Measurements from ENCODE around the gene SYCP2L. TPM values are rescaled to one million over a fixed set of nuclear protein-coding genes. Genes with fewer than 3 reads are reported as not detected.
"Not testable (repeated sequence)": the region's sequence is repeated elsewhere in the genome, so short reads cannot be mapped to it uniquely, and the experiment has no call there.

The SYCP2L gene
- total and polyA plus RNA-seq, 2 donors (not counting 3 experiments of a cell fraction or from before 2014, with no cell fraction given) = not detected

DNA sequence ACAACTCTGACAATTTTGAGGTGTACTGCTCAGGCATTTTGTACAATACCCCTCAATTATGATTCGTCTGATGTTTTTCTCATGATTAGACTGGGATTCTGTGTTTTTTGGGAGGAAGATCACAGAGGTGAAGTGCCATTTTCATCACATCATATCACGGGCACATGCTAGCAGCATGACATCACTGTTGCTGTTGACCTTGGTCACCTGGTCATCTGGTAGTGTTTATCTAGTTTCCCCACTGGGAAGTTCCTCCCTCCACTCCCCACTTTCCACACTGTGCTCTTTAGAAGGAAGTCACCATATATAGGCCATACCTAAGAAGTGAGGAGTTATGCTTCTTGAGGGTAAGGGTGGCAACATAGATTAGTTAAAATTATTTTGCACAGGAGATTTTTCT lies 25.8 kb upstream of the SYCP2L start:
- Histone ChIP-seq H3K36me3 (ENCODE audit: control insufficient read depth in 2 of 2, extremely low read depth in 1 of 2, insufficient read depth in 2 of 2, low read length in 2 of 2) (no peaks in the 10 kb centered on the region), H3K4me1 (ENCODE audit: control insufficient read depth, extremely low read depth, insufficient read depth, low read length) (no peaks in the 10 kb centered on the region), H3K4me2 (ENCODE audit: insufficient read depth, low read length) (no peak overlapping the region), H3K9me3 (replicated peaks; ENCODE audit: control insufficient read depth, insufficient read depth, low read length) (no peaks in the 10 kb centered on the region), H3K79me2 (ENCODE audit: control insufficient read depth, insufficient read depth, low read length) (no peaks in the 10 kb centered on the region), H2AFZ (ENCODE audit: low read depth, low read length) (no peak overlapping the region), H3K27me3 (ENCODE audit: control insufficient read depth in 2 of 2, insufficient read depth in 2 of 2, low read length in 2 of 2) (peaks cover 0 to 1% of the 10 kb centered on the region in 2 experiments), H4K20me1 (replicated peaks; ENCODE audit: control insufficient read depth, extremely low read depth, insufficient read depth, low read length) (no peaks in the 10 kb centered on the region), H3K27ac (ENCODE audit: insufficient read depth, low read depth, low read length) (no peak overlapping the region), H3K9me1 (replicated peaks; ENCODE audit: control insufficient read depth, extremely low read depth, insufficient read depth, low read length) (no peaks in the 10 kb centered on the region), H3K9ac (replicated peaks; ENCODE audit: extremely low read depth, insufficient read depth, low read length) (no peak overlapping the region), H3K4me3 (replicated peaks in 1 of 3; ENCODE audit: insufficient read depth in 1 of 3, low read depth in 1 of 3, low read length in 3 of 3) (no peak overlapping the region)
- no peak for FAIRE-seq
- DNase-seq (ENCODE audit: low read depth, low spot score) = no peak
- POLR2A ChIA-PET = no interaction called here
- intact Hi-C loops (cut with micrococcal nuclease) (no loop called here), dilution Hi-C loops (cut with MboI; ENCODE audit: extremely low pct_ligation_motif_present, low sequenced_read_pairs) (no loop called here)
- CTCF ChIA-PET = no interaction called here
- no peak for TF ChIP-seq EZH2 (IDR thresholded peaks at IDR 0.05; ENCODE audit: borderline replicate concordance, low read depth, low read length, severe bottlenecking)
- no peak for TF ChIP-seq GATA2 (IDR thresholded peaks at IDR 0.05; ENCODE audit: insufficient read depth, insufficient read length, low read depth, low read length)
- BruUV-seq (replicated peaks) = no TSS peak

DNA sequence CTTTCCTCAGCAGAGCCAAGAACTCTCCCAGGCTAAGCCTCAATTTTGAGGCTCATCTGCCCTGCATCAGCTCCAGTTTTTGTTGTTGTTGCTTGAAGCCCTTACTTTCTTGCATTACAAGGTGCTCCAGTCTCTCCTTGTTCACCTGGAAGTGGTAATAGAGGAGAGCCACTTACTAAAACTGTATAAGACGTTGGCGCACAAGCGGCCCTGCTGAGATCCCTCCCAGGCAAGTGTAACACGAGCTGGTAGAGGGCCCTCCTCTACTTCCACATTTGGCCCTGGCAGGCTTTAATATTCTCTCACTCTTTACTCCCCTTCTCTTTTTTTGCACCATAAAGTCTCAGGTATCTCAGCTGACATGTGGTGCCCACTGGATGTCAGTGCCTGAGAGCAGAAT lies 24.5 kb upstream of the SYCP2L start:
- FAIRE-seq = no peak
- H3K27me3 ChIP-seq (ENCODE audit: control insufficient read depth in 2 of 2, insufficient read depth in 2 of 2, low read length in 2 of 2) = peaks cover 0 to 1% of the 10 kb centered on the region in 2 experiments
- no TSS peak for BruUV-seq (replicated peaks)
- no peak overlapping the region for H3K9ac ChIP-seq (replicated peaks; ENCODE audit: extremely low read depth, insufficient read depth, low read length)
- H3K9me1 ChIP-seq (replicated peaks; ENCODE audit: control insufficient read depth, extremely low read depth, insufficient read depth, low read length) = no peaks in the 10 kb centered on the region
- intact Hi-C loops (cut with micrococcal nuclease) (no loop called here), dilution Hi-C loops (cut with MboI; ENCODE audit: extremely low pct_ligation_motif_present, low sequenced_read_pairs) (no loop called here)
- no peak overlapping the region for H3K4me3 ChIP-seq (replicated peaks in 1 of 3; ENCODE audit: insufficient read depth in 1 of 3, low read depth in 1 of 3, low read length in 3 of 3)
- ChIA-PET CTCF (no interaction called here), POLR2A (no interaction called here)
- H3K4me1 ChIP-seq (ENCODE audit: control insufficient read depth, extremely low read depth, insufficient read depth, low read length) = no peaks in the 10 kb centered on the region
- H2AFZ ChIP-seq (ENCODE audit: low read depth, low read length) = no peak overlapping the region
- no peaks in the 10 kb centered on the region for H3K36me3 ChIP-seq (ENCODE audit: control insufficient read depth in 2 of 2, extremely low read depth in 1 of 2, insufficient read depth in 2 of 2, low read length in 2 of 2)
- no peaks in the 10 kb centered on the region for H3K9me3 ChIP-seq (replicated peaks; ENCODE audit: control insufficient read depth, insufficient read depth, low read length)
- no peaks in the 10 kb centered on the region for H3K79me2 ChIP-seq (ENCODE audit: control insufficient read depth, insufficient read depth, low read length)
- no peaks in the 10 kb centered on the region for H4K20me1 ChIP-seq (replicated peaks; ENCODE audit: control insufficient read depth, extremely low read depth, insufficient read depth, low read length)
- DNase-seq (ENCODE audit: low read depth, low spot score) = no peak
- no peak overlapping the region for H3K27ac ChIP-seq (ENCODE audit: insufficient read depth, low read depth, low read length)
- TF ChIP-seq JUN (IDR thresholded peaks at IDR 0.05; ENCODE audit: borderline replicate concordance, insufficient read depth, insufficient read length, low read depth) = no peak
- no peak for TF ChIP-seq POLR2A (IDR thresholded peaks at IDR 0.05; ENCODE audit: low read depth, low read length)
- TF ChIP-seq POLR2AphosphoS5 (IDR thresholded peaks at IDR 0.05; ENCODE audit: insufficient read depth, low read depth, low read length) = no peak
- TF ChIP-seq, protein P1, sequence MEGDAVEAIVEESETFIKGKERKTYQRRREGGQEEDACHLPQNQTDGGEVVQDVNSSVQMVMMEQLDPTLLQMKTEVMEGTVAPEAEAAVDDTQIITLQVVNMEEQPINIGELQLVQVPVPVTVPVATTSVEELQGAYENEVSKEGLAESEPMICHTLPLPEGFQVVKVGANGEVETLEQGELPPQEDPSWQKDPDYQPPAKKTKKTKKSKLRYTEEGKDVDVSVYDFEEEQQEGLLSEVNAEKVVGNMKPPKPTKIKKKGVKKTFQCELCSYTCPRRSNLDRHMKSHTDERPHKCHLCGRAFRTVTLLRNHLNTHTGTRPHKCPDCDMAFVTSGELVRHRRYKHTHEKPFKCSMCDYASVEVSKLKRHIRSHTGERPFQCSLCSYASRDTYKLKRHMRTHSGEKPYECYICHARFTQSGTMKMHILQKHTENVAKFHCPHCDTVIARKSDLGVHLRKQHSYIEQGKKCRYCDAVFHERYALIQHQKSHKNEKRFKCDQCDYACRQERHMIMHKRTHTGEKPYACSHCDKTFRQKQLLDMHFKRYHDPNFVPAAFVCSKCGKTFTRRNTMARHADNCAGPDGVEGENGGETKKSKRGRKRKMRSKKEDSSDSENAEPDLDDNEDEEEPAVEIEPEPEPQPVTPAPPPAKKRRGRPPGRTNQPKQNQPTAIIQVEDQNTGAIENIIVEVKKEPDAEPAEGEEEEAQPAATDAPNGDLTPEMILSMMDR (IDR thresholded peaks at IDR 0.05; ENCODE audit: extremely low read depth in 1 of 2, insufficient read depth in 1 of 2, low read depth in 1 of 2, low read length in 2 of 2) = no peak
- TF ChIP-seq EZH2 (IDR thresholded peaks at IDR 0.05; ENCODE audit: borderline replicate concordance, low read depth, low read length, severe bottlenecking) = no peak
- no peak for TF ChIP-seq FOS (IDR thresholded peaks at IDR 0.05; ENCODE audit: borderline replicate concordance, insufficient read depth, low read length)
- no peak for TF ChIP-seq MAX (IDR thresholded peaks at IDR 0.05; ENCODE audit: insufficient read depth, insufficient read length)
- TF ChIP-seq GATA2 (IDR thresholded peaks at IDR 0.05; ENCODE audit: insufficient read depth, insufficient read length, low read depth, low read length) = no peak
- TF ChIP-seq MYC (IDR thresholded peaks at IDR 0.05; ENCODE audit: low read depth, low read length) = no peak
- no peak overlapping the region for H3K4me2 ChIP-seq (ENCODE audit: insufficient read depth, low read length)

DNA sequence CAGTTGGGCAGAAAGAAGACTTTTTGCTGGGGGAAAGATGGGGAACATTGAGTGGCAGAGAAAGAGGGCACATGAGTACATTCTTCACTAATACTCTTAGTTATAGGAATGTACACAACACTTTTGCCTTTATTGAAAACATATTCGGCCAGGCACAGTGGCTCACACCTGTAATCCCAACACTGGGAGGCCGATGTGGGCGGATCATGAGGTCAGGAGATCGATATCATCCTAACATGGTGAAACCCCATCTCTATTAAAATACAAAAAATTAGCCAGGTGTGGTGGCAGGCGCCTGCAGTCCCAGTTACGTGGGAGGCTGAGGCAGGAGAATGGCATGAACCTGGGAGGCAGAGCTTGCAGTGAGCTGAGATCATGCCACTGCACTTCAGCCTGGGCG lies 23.8 kb upstream of the SYCP2L start:
- H3K4me2 ChIP-seq (ENCODE audit: insufficient read depth, low read length); H3K9me1 ChIP-seq (replicated peaks; ENCODE audit: control insufficient read depth, extremely low read depth, insufficient read depth, low read length); H3K4me3 ChIP-seq (replicated peaks in 1 of 3; ENCODE audit: insufficient read depth in 1 of 3, low read depth in 1 of 3, low read length in 3 of 3); POLR2A ChIA-PET; H4K20me1 ChIP-seq (replicated peaks; ENCODE audit: control insufficient read depth, extremely low read depth, insufficient read depth, low read length); FAIRE-seq; H3K9ac ChIP-seq (replicated peaks; ENCODE audit: extremely low read depth, insufficient read depth, low read length); H3K36me3 ChIP-seq (ENCODE audit: control insufficient read depth in 2 of 2, extremely low read depth in 1 of 2, insufficient read depth in 2 of 2, low read length in 2 of 2); CTCF ChIA-PET; dilution Hi-C loops (cut with MboI; ENCODE audit: extremely low pct_ligation_motif_present, low sequenced_read_pairs); DNase-seq (ENCODE audit: low read depth, low spot score); H3K79me2 ChIP-seq (ENCODE audit: control insufficient read depth, insufficient read depth, low read length); H3K4me1 ChIP-seq (ENCODE audit: control insufficient read depth, extremely low read depth, insufficient read depth, low read length); intact Hi-C loops (cut with micrococcal nuclease); BruUV-seq (replicated peaks); H3K9me3 ChIP-seq (replicated peaks; ENCODE audit: control insufficient read depth, insufficient read depth, low read length); H2AFZ ChIP-seq (ENCODE audit: low read depth, low read length); H3K27me3 ChIP-seq (ENCODE audit: control insufficient read depth in 2 of 2, insufficient read depth in 2 of 2, low read length in 2 of 2); H3K27ac ChIP-seq (ENCODE audit: insufficient read depth, low read depth, low read length): not testable (repeated sequence)
